GM12801 (cell line): ENCODE results near the gene NTRK2.

Experiments used
- CTCF ChIP-seq: IDR thresholded peaks from one replicate; pipeline ENCODE4 v1.5.1; 2011; ENCODE audit warnings: control low read depth; ENCODE audit not compliant: insufficient read length; ENCODE audit errors: extremely low read depth

NTRK2 gene

GRCh38 chr9:84736081-84736480, 66.6 kb downstream of the NTRK2 start:
- TF ChIP-seq CTCF, result no peak

DNA sequence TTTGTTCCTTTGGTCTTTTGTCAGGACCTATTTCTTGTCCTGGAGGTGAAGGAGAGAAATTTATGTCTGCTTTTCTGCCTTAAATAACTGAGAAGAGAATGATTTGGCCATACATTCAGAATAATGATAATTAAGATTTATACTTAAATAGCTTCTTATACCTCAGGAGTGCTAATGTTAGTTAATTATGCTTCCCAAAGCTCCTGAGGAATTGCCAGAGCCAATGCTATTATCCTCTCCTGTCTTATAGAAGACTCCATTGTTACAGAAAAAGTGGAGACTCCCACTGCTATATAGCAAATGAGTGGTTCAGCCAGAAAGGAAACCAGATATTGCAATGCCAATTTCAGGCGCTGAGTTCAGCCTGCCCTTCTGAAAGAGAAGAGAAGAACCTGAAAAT, 67.0 kb downstream of the NTRK2 start:
- TF ChIP-seq CTCF, result no peak

- TF ChIP-seq CTCF, result no peak
Measured at GRCh38 chr9:84738353-84738752, 68.8 kb downstream of the NTRK2 start.

DNA sequence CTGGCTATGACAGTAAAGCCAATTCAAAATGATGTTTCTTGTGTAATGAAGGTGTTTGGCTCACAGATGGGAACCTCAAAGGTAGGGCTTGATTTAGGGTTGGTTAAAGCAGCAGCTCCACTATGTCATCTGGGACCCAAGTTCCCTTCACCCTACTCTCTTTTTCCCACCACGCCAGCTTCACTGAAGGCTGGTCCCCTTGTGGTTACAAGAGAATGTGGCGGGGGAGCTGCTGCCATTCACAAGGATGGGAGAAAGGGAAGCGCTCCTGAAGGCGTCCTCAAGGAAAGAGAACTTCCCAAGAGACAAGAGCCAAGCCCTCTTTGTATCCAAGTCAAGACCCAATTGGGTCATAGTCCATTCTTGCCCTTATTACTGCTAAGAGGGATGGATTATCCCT, 72.7 kb downstream of the NTRK2 start:
- no peak for TF ChIP-seq CTCF

- no peak for TF ChIP-seq CTCF
Measured at GRCh38 chr9:84744195-84744594, 74.7 kb downstream of the NTRK2 start.

GRCh38 chr9:84744726-84745125, 75.2 kb downstream of the NTRK2 start:
- TF ChIP-seq CTCF, result no peak

- TF ChIP-seq CTCF, result no peak
Measured at GRCh38 chr9:84748112-84748511, 78.6 kb downstream of the NTRK2 start.
